Measurements from ENCODE around the gene PLPPR1.

DNA sequence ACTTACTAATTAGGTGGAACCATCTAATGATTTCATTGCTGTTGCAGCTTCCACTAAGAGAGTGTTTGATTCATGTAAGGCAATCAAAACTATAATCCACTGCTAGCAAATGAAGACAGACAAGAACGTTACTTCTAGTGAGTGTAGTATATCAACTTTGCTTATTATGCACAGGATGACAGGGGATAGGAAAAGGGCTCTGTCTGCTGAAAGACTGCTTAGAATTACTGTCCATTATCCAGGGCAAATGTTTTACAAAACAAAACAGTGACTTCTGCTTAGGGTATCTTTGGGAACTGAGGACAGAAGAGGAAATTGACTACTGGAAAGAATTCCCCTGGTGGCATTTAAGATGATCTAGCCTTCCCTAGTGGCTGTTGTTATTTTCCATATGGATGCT is 40.2 kb downstream of the PLPPR1 start:
- no peak for TF ChIP-seq POLR2A (IDR thresholded peaks at IDR 0.05; ENCODE audit: low read depth, low read length)
- no peak for TF ChIP-seq POLR2AphosphoS5 (IDR thresholded peaks at IDR 0.05; ENCODE audit: low read depth, low read length)
